GM23338 (cell line): Measurements from ENCODE around the gene EIF3A. TPM values are rescaled to one million over a fixed set of nuclear protein-coding genes. Genes with fewer than 3 reads are reported as not detected.

Experiments
- ATAC-seq: fragments of 200-7000 bp; cut with Tn5 transposase; 3 replicates; pipeline ENCODE4 v1.9.1; 2020
- DNase-seq: peaks from one replicate; pipeline ENCODE4 v3.0.0-alpha.2; 2015; ENCODE audit warnings: low spot score
- H2AFZ ChIP-seq: fragments of 200-600 bp; sonication (generic); 2 replicates; pipeline ENCODE4 v1.8.0; 2016; ENCODE audit warnings: antibody characterized with exemption, mild to moderate bottlenecking, moderate library complexity
- H3F3A ChIP-seq: fragments of 200-600 bp; sonication (generic); replicated peaks from 2 replicates; pipeline ENCODE4 v1.8.0; 2017; ENCODE audit warnings: antibody characterized with exemption, mixed run types, low read depth
- H3K27ac ChIP-seq: fragments of 200-600 bp; sonication (generic); 2 replicates; pipeline ENCODE4 v1.6.1; 2016; ENCODE audit warnings: low read depth
- H3K27me3 ChIP-seq: fragments of 200-600 bp; sonication (generic); 2 replicates; pipeline ENCODE4 v1.8.0; 2016; ENCODE audit warnings: mild to moderate bottlenecking, mixed run types, moderate library complexity; ENCODE audit not compliant: insufficient read depth
- H3K36me3 ChIP-seq: fragments of 200-600 bp; sonication (generic); 2 replicates; pipeline ENCODE4 v1.8.0; 2016; ENCODE audit warnings: mild to moderate bottlenecking; ENCODE audit not compliant: insufficient read depth
- H3K4me1 ChIP-seq: fragments of 200-600 bp; sonication (generic); 2 replicates; pipeline ENCODE4 v1.8.0; 2016; ENCODE audit warnings: mild to moderate bottlenecking, moderate library complexity; ENCODE audit not compliant: insufficient read depth
- H3K4me2 ChIP-seq: fragments of 200-600 bp; sonication (generic); 2 replicates; pipeline ENCODE4 v1.7.1; 2017; ENCODE audit warnings: mixed run types
- H3K4me3 ChIP-seq: fragments of 200-600 bp; sonication (generic); 2 replicates; pipeline ENCODE4 v1.6.1; 2016; ENCODE audit warnings: mixed run types
- H3K79me2 ChIP-seq: fragments of 200-600 bp; sonication (generic); replicated peaks from 2 replicates; pipeline ENCODE4 v1.8.0; 2017; ENCODE audit warnings: mild to moderate bottlenecking; ENCODE audit not compliant: insufficient read depth
- H3K9me2 ChIP-seq: fragments of 200-600 bp; sonication (generic); 2 replicates; pipeline ENCODE4 v1.8.0; 2017; ENCODE audit not compliant: insufficient read depth
- H4K20me1 ChIP-seq: fragments of 200-600 bp; sonication (generic); replicated peaks from 2 replicates; pipeline ENCODE4 v1.8.0; 2017; ENCODE audit warnings: mild to moderate bottlenecking; ENCODE audit not compliant: insufficient read depth
- H3K27ac Mint-ChIP-seq: 2 replicates; pipeline ENCODE4 v1.8.0; 2020; ENCODE audit warnings: inconsistent platforms, mild to moderate bottlenecking, moderate library complexity, mixed read lengths
- H3K27me3 Mint-ChIP-seq: 3 replicates; pipeline ENCODE4 v1.8.0; 2022; ENCODE audit warnings: low read depth, mild to moderate bottlenecking, moderate library complexity, mixed read lengths, inconsistent platforms; ENCODE audit not compliant: insufficient read depth, poor library complexity
- H3K36me3 Mint-ChIP-seq: 3 replicates; pipeline ENCODE4 v1.8.0; 2021; ENCODE audit warnings: low read depth, mild to moderate bottlenecking, inconsistent platforms, moderate library complexity, mixed read lengths
- H3K4me1 Mint-ChIP-seq: 3 replicates; pipeline ENCODE4 v1.8.0; 2020; ENCODE audit warnings: mild to moderate bottlenecking, inconsistent platforms, mixed read lengths
- H3K4me3 Mint-ChIP-seq: 3 replicates; pipeline ENCODE4 v1.8.0; 2021; ENCODE audit warnings: moderate library complexity, mild to moderate bottlenecking, inconsistent platforms, mixed read lengths
- H3K9me3 Mint-ChIP-seq: 3 replicates; pipeline ENCODE4 v1.8.0; 2020; ENCODE audit warnings: moderate library complexity, mild to moderate bottlenecking, inconsistent platforms, mixed read lengths
- EZH2 ChIP-seq: fragments of 200-600 bp; sonication (generic); IDR thresholded peaks from one replicate; pipeline ENCODE4 v1.8.0; 2017; ENCODE audit warnings: antibody characterized with exemption, mild to moderate bottlenecking, low read depth; ENCODE audit not compliant: unreplicated experiment
- EZH2phosphoT487 ChIP-seq: fragments of 200-600 bp; sonication (generic); IDR thresholded peaks from one replicate; pipeline ENCODE4 v1.8.1; 2018; ENCODE audit warnings: antibody characterized with exemption; ENCODE audit not compliant: unreplicated experiment
- NANOG ChIP-seq: IDR thresholded peaks from 2 replicates; pipeline ENCODE4 v1.6.1; 2016; ENCODE audit warnings: antibody characterized with exemption, borderline replicate concordance
- ZNF114 ChIP-seq: fragments of 250-450 bp; sonication (Bioruptor Pico); IDR thresholded peaks from 2 replicates; pipeline ENCODE4 v1.5.0; 2020; ENCODE audit warnings: mild to moderate bottlenecking, moderate library complexity
- ZNF331 ChIP-seq: fragments of 250-450 bp; sonication (Bioruptor Pico); IDR thresholded peaks from 2 replicates; pipeline ENCODE4 v1.5.0; 2020; ENCODE audit warnings: low read depth, mild to moderate bottlenecking, moderate library complexity
- polyA plus RNA-seq: library from polyadenylated mRNA; unstranded; fragments of >200 nt; fragmentation: Nextera tagmentation; extraction: Ambion mirVana; gene quantifications from 2 replicates; pipeline ENCODE4 v1.2.1, GENCODE V29; 2016
- total RNA-seq: library from RNA; depleted of rRNA; stranded (reverse); fragments of >200 nt; shearing (Covaris generic); gene quantifications from 2 replicates; pipeline ENCODE4 v1.2.3, GENCODE V29; 2014
- TF ChIP-seq, protein P1 (sequence below), 2 experiments: fragments of 200-600 bp in 1 of 2; sonication (generic) in 1 of 2; conservative IDR thresholded peaks; 2 replicates each; pipeline versions ENCODE4 v1.5.1 to v1.6.1; 2016 to 2017; ENCODE audit warnings: antibody characterized with exemption in 2 of 2, low read depth in 2 of 2, mild to moderate bottlenecking in 2 of 2, moderate library complexity in 1 of 2
- TF ChIP-seq, protein P2 (sequence below): IDR thresholded peaks from 2 replicates; pipeline ENCODE4 v1.6.1; 2016; ENCODE audit warnings: antibody characterized with exemption
- TF ChIP-seq, protein P3 (sequence below): IDR thresholded peaks from one replicate; pipeline ENCODE4 v1.6.1; 2018; ENCODE audit warnings: antibody characterized with exemption; ENCODE audit not compliant: unreplicated experiment
- TF ChIP-seq, protein P4 (sequence below): fragments of 250-450 bp; sonication (Bioruptor Pico); IDR thresholded peaks from 2 replicates; pipeline ENCODE4 v1.5.0; 2020; ENCODE audit warnings: mild to moderate bottlenecking, moderate library complexity

EIF3A gene
- total and polyA plus RNA-seq, 2 experiments from 2014 or later, result 152 to 170 TPM

DNA sequence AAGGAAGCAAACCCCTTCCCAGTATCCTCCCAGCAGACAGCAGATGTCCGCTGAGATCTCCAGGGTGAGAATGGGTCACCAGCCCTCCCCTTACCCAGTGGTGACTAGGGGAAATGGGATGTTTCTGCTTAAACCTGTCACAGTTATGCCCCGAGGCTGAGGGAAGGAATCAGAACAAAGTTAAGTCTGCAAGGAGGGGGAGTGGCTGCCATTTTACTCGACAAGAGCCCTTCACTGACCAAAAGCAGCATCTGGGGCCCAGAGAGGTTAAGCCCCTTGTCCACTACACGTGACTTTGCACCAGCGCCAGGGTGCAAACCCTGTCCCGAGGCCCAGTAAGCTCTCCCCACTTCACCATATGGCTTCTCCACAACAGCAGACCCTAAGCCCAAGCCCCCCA lies 55.7 kb downstream of the EIF3A start:
- H3K27ac Mint-ChIP-seq, result no peak overlapping the region
- no peak for TF ChIP-seq EZH2phosphoT487
- no peak for TF ChIP-seq EZH2
- no peak for TF ChIP-seq ZNF114 (CRISPR knock-in tag)
- TF ChIP-seq, protein P1, sequence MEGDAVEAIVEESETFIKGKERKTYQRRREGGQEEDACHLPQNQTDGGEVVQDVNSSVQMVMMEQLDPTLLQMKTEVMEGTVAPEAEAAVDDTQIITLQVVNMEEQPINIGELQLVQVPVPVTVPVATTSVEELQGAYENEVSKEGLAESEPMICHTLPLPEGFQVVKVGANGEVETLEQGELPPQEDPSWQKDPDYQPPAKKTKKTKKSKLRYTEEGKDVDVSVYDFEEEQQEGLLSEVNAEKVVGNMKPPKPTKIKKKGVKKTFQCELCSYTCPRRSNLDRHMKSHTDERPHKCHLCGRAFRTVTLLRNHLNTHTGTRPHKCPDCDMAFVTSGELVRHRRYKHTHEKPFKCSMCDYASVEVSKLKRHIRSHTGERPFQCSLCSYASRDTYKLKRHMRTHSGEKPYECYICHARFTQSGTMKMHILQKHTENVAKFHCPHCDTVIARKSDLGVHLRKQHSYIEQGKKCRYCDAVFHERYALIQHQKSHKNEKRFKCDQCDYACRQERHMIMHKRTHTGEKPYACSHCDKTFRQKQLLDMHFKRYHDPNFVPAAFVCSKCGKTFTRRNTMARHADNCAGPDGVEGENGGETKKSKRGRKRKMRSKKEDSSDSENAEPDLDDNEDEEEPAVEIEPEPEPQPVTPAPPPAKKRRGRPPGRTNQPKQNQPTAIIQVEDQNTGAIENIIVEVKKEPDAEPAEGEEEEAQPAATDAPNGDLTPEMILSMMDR (conservative IDR thresholded peaks at IDR 0.05; ENCODE audit: low read depth in 2 of 2), result no peak
- no peak for TF ChIP-seq ZNF331 (CRISPR knock-in tag)
- Histone ChIP-seq H2AFZ (no peak overlapping the region), H4K20me1 (no peaks in the 10 kb centered on the region), H3K27me3 (0 out of 2 replicates have a peak, but pooled peaks cover 5% of the 10 kb centered on the region), H3K4me3 (no peak overlapping the region), H3K9me2 (no peaks in the 10 kb centered on the region), H3K4me2 (no peak overlapping the region), H3K36me3 (no peaks in the 10 kb centered on the region), H3K27ac (no peak overlapping the region), H3K79me2 (no peaks in the 10 kb centered on the region), H3K4me1 (peaks cover 16% of the 10 kb centered on the region), H3F3A (peaks cover 5% of the 10 kb centered on the region; the same call in 1 of the 2 replicates)
- DNase-seq (no peak), ATAC-seq (no peak)
- H3K36me3 Mint-ChIP-seq, result no peaks in the 10 kb centered on the region
- H3K9me3 Mint-ChIP-seq, result no peaks in the 10 kb centered on the region
- peaks cover 24% of the 10 kb centered on the region; the same call in 2 of the 3 replicates for H3K4me1 Mint-ChIP-seq
- H3K4me3 Mint-ChIP-seq, result no peak overlapping the region
- H3K27me3 Mint-ChIP-seq, result peaks cover 16% of the 10 kb centered on the region

DNA sequence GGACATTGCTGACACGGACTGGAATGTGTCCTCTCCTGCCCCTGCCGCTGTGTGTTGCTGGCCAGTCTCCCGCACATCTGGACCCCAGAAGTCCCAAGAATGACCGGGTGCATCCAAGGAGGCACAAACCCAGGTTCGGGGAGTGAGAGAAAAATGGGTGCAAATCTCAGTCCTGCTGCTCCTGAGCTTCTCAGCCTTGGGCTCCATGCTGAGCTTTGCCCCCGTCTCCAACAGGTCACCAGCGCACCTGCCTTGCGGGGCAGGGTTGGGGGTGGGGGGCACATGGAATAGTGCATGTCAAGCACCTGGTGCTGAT lies 57.1 kb downstream of the EIF3A start:
- ATAC-seq (no peak), DNase-seq (no peak)
- Mint-ChIP-seq H3K27ac (no peak overlapping the region), H3K4me1 (peaks cover 24% of the 10 kb centered on the region; the same call in 2 of the 3 replicates), H3K27me3 (peaks cover 15% of the 10 kb centered on the region), H3K4me3 (no peak overlapping the region), H3K36me3 (no peaks in the 10 kb centered on the region), H3K9me3 (no peaks in the 10 kb centered on the region)
- Histone ChIP-seq H3K9me2 (no peaks in the 10 kb centered on the region), H3K4me3 (no peak overlapping the region), H3K79me2 (no peaks in the 10 kb centered on the region), H2AFZ (peak overlapping the region; percentile 72; the same call in 1 of the 2 replicates), H3K4me2 (no peak overlapping the region), H3K36me3 (no peaks in the 10 kb centered on the region), H4K20me1 (no peaks in the 10 kb centered on the region), H3K4me1 (peaks cover 16% of the 10 kb centered on the region), H3F3A (no peaks in the 10 kb centered on the region; the same call in 1 of the 2 replicates), H3K27me3 (0 out of 2 replicates have a peak, but pooled peaks cover 5% of the 10 kb centered on the region), H3K27ac (no peak overlapping the region)
- TF ChIP-seq NANOG, result no peak
- TF ChIP-seq, protein P2, sequence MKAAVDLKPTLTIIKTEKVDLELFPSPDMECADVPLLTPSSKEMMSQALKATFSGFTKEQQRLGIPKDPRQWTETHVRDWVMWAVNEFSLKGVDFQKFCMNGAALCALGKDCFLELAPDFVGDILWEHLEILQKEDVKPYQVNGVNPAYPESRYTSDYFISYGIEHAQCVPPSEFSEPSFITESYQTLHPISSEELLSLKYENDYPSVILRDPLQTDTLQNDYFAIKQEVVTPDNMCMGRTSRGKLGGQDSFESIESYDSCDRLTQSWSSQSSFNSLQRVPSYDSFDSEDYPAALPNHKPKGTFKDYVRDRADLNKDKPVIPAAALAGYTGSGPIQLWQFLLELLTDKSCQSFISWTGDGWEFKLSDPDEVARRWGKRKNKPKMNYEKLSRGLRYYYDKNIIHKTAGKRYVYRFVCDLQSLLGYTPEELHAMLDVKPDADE, result no peak
- TF ChIP-seq EZH2phosphoT487, result no peak
- TF ChIP-seq ZNF331 (CRISPR knock-in tag), result no peak
- TF ChIP-seq, protein P3, sequence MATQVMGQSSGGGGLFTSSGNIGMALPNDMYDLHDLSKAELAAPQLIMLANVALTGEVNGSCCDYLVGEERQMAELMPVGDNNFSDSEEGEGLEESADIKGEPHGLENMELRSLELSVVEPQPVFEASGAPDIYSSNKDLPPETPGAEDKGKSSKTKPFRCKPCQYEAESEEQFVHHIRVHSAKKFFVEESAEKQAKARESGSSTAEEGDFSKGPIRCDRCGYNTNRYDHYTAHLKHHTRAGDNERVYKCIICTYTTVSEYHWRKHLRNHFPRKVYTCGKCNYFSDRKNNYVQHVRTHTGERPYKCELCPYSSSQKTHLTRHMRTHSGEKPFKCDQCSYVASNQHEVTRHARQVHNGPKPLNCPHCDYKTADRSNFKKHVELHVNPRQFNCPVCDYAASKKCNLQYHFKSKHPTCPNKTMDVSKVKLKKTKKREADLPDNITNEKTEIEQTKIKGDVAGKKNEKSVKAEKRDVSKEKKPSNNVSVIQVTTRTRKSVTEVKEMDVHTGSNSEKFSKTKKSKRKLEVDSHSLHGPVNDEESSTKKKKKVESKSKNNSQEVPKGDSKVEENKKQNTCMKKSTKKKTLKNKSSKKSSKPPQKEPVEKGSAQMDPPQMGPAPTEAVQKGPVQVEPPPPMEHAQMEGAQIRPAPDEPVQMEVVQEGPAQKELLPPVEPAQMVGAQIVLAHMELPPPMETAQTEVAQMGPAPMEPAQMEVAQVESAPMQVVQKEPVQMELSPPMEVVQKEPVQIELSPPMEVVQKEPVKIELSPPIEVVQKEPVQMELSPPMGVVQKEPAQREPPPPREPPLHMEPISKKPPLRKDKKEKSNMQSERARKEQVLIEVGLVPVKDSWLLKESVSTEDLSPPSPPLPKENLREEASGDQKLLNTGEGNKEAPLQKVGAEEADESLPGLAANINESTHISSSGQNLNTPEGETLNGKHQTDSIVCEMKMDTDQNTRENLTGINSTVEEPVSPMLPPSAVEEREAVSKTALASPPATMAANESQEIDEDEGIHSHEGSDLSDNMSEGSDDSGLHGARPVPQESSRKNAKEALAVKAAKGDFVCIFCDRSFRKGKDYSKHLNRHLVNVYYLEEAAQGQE, result no peak
- TF ChIP-seq, protein P4, sequence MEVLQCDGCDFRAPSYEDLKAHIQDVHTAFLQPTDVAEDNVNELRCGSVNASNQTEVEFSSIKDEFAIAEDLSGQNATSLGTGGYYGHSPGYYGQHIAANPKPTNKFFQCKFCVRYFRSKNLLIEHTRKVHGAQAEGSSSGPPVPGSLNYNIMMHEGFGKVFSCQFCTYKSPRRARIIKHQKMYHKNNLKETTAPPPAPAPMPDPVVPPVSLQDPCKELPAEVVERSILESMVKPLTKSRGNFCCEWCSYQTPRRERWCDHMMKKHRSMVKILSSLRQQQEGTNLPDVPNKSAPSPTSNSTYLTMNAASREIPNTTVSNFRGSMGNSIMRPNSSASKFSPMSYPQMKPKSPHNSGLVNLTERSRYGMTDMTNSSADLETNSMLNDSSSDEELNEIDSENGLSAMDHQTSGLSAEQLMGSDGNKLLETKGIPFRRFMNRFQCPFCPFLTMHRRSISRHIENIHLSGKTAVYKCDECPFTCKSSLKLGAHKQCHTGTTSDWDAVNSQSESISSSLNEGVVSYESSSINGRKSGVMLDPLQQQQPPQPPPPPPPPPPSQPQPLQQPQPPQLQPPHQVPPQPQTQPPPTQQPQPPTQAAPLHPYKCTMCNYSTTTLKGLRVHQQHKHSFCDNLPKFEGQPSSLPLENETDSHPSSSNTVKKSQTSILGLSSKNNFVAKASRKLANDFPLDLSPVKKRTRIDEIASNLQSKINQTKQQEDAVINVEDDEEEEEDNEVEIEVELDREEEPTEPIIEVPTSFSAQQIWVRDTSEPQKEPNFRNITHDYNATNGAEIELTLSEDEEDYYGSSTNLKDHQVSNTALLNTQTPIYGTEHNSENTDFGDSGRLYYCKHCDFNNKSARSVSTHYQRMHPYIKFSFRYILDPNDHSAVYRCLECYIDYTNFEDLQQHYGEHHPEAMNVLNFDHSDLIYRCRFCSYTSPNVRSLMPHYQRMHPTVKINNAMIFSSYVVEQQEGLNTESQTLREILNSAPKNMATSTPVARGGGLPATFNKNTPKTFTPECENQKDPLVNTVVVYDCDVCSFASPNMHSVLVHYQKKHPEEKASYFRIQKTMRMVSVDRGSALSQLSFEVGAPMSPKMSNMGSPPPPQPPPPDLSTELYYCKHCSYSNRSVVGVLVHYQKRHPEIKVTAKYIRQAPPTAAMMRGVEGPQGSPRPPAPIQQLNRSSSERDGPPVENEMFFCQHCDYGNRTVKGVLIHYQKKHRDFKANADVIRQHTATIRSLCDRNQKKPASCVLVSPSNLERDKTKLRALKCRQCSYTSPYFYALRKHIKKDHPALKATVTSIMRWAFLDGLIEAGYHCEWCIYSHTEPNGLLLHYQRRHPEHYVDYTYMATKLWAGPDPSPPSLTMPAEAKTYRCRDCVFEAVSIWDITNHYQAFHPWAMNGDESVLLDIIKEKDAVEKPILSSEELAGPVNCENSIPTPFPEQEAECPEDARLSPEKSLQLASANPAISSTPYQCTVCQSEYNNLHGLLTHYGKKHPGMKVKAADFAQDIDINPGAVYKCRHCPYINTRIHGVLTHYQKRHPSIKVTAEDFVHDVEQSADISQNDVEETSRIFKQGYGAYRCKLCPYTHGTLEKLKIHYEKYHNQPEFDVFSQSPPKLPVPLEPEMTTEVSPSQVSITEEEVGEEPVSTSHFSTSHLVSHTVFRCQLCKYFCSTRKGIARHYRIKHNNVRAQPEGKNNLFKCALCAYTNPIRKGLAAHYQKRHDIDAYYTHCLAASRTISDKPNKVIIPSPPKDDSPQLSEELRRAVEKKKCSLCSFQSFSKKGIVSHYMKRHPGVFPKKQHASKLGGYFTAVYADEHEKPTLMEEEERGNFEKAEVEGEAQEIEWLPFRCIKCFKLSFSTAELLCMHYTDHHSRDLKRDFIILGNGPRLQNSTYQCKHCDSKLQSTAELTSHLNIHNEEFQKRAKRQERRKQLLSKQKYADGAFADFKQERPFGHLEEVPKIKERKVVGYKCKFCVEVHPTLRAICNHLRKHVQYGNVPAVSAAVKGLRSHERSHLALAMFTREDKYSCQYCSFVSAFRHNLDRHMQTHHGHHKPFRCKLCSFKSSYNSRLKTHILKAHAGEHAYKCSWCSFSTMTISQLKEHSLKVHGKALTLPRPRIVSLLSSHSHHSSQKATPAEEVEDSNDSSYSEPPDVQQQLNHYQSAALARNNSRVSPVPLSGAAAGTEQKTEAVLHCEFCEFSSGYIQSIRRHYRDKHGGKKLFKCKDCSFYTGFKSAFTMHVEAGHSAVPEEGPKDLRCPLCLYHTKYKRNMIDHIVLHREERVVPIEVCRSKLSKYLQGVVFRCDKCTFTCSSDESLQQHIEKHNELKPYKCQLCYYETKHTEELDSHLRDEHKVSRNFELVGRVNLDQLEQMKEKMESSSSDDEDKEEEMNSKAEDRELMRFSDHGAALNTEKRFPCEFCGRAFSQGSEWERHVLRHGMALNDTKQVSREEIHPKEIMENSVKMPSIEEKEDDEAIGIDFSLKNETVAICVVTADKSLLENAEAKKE, result no peak
- no peak for TF ChIP-seq EZH2
